Left renal cortex interstitium (tissue), 4 donors: Measurements from ENCODE around the gene ERBB4. TPM values are rescaled to one million over a fixed set of nuclear protein-coding genes. Genes with fewer than 3 reads are reported as not detected.

Source experiments
- DNase-seq, 4 donors: peaks; one replicate each; pipeline ENCODE4 v3.0.0-alpha.2; 2013; ENCODE audit warnings: low read depth in 4 of 4, low spot score in 2 of 4, missing footprints in 1 of 4
- polyA plus RNA-seq, 4 donors: library from polyadenylated mRNA; unstranded; fragments of 120-200 nt; gene quantifications; one replicate each; pipeline ENCODE4 v1.2.1, GENCODE V29; 2013; ENCODE audit not compliant: insufficient read length in 4 of 4

ERBB4 gene
- polyA plus RNA-seq, 4 donors = 34.7 to 59.5 (median 45.5) TPM

DNA sequence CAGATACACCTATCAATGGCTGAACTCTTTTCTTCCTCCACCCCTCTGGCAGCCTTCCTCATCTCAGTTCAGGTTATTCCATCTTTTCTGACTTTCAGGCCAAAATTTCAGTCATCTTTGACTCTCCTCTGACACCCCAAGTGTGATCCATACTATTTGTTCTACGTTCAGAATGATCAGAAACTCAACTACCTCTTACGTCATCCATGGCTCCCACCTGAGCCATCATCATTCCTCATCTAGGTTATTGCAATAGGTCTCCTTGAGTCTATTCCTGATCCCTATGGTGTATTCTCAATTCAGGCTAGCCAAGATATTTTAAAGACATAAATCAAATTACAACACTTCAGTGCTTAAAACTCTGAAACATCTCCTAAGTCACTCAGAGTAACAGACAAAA is 589.7 kb downstream of the ERBB4 start:
- no peak for DNase-seq

DNA sequence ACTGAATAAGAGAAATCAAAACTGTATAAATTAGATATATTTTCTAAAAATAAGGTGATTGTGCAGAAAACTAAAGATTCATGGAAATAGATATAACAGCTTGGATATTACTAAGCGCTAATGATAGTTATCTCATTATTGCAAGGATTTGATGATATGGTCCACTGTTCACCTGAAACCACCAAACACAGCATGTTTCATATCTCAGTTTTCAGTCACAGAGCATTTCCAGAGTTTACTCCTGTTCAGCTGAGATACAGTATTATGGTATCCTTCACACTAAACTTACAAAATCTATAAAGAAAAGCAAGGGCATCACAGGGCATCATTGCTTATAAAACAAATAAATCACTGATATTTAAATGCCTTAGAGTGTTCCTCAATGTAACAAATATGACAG is 591.6 kb downstream of the ERBB4 start:
- no peak for DNase-seq

DNA sequence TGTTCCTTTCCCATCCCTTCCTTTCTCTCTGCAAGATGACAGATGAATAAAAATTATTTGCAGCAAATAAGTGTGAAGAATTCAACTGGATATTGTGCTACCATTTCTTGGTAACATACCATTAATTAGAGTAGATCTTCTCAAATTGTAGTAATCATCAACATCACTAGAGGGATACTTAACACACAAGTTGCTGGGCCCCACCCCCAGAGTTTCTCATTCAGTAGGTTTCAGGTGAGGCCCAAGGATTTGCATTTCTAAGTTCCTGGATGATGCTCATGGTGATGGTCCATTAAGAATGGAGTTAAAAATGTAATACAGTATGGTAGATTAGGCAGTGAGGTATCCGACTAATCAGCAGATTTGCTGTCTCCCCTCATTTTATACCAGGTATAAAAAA is 594.0 kb downstream of the ERBB4 start:
- DNase-seq = no peak

DNA sequence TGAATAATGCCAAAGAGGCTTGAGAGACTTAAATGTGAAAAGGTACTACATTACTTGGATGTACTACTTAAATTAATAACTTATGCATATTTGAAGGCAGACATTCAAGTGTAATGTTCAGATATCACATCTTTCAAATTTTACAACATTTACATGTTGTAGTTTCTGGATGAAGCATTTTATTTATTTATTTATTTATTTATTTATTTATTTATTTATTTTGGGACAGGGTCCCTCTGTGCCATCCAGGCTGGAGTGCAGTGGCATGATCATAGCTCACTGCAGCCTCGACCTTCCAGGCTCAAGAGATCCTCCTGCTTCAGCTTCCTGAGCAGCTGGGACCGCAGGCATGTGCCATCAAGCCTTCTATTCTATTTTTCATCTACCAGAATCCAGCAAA is 596.4 kb downstream of the ERBB4 start:
- no peak for DNase-seq

DNA sequence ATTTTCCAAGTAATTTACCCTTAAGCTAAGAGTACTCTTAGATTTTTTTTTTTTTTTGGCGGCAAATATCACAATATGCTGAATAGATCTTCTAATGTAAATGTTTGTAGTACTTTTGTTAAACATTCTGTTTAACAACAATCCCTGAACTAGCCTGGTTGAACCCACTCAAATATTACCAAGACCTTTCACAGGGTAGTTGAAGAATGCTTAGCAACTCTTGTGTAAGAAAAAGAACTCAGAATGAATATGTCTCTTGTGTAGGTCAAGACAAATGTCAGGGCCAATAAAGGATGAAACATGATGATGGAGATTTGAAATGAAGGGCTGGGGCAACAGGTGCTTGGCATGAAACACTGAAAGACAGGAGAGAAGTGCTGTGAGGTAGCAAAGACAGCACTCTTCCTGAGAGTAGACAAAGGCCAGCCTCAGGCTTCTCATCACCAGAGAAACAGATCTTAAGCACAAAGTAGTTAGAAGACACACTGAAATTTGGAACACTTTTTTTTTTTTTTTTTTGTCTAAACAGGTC is 597.3 kb downstream of the ERBB4 start:
- DNase-seq = no peak

DNA sequence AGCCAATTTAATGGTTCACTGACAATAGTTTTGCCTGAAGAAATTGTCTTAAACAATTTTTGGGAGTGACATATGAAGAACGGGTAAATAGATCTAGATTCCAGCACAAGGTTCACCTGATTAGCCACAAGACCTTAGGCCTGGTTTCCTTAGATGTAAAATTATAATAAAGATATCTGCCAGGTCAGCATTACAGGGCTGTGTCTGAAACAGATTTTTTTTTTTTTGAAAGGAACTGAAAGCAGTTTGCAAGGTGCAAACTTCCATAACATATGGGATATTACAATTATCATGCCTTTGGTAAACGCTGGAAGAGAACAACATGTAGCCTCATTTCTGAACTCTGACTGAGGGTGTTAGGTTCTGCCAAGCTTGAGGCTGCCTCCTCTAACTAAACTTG is 599.4 kb downstream of the ERBB4 start:
- DNase-seq = no peak

DNA sequence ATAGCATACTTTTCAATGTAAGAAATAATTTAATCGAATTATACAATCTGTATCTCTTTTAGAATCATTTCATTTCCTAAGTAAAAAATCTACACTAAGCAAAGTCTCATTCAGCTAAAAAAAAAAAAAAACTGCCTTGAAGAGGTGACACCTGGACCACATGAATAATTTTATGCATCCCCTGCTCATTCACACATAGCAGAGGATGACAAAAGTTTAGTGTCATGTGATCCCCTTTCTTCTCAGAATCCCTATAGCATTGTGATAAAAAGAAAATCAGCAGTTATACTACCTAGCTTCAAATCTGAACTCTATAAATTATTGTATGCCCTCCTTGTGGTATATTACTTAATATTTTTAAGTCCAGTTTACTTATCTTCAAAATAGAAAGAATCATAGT is 603.8 kb downstream of the ERBB4 start:
- no peak for DNase-seq

DNA sequence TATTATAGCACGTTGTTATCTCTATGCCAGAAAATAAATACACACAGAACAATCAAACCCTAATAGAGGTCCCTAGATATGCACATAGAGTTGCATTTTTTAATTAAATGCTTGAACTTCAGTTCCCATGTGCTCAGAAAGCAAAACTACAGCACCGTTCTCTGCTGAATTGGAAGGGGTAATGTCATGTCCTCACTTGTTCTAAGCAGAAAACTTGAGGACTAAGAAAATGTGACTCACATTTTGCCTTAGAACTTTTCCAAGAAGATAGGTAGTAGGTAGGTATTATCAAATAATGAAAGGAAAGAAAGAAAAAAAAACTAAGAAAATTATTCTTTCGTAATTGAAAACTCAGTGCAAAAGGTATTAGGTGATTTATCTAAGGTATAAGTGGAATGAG is 607.3 kb downstream of the ERBB4 start:
- DNase-seq = no peak

DNA sequence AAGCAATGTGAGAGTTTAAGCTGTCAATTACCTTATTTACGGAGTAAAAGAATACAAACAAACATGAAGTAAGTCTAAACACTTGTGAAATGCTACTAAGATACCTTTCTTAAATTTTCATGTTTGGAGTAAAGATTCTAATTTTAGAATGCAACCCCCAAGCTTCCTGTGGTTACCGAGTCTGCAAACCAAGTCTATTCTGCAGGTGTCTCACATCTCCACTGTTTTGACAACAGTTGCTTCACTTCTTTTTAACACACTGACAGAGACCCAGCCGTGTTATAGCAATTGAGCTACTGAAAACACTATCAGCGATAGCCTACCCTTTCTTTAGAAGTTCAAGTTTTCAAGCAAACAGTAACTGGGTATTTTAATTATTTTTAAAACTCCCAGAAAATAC is 608.3 kb downstream of the ERBB4 start:
- DNase-seq = peak in 1 of 4 donors; percentile 1

DNA sequence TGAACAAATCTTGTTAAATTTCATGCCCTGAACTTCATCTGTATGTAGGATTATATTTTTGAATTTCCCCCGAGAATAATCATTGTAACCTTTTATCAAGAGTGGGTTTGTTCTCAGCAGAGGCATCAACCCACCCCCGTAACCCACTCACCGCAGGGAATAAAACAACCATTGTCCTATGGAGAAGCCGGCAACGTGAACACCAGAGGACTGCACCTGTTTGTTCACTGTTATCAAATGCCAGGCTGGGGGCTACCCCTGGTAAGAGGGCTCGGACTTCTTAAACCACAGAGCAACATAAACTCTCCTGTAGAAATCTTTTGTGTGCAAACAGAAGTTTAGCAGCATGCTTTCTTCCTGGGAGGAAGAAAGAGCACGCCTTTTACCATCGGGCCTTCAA is 610.4 kb downstream of the ERBB4 start:
- DNase-seq = no peak

DNA sequence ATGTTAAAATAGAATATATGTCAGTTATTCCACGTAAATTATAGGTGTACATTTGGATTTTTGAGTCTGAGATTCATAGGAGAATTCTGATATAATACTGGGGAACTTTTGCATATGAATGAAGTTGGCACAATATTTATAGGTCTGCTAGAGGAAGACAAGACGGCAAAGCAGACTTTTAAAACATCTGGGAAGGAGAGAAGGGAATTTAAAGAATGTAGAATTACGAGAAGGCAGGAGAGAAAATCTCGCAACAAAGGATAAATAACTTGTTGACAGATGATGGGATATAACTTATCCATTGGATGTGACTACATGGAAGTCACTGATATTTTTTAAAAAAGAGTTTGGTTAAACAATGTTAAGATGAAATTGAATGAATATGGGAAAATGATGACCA is 615.6 kb downstream of the ERBB4 start:
- DNase-seq = no peak

DNA sequence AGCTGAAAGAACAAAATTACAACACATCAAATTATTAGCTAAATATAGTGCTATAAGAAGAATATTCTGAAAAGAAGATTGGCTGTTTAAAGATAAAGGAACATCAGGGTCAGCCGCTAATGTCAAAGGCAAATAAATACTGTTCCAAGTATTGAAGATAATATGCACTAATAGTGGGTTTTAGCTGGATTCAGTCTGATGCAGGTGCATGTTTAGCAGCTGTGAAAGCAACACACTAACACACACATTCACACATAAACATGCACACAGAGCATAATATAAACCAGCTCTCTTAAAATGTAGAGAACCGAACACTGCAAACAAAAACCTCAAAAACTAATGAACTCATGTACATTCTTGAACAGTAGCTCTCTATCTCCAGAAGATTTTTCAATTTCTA is 634.6 kb downstream of the ERBB4 start:
- DNase-seq = no peak

DNA sequence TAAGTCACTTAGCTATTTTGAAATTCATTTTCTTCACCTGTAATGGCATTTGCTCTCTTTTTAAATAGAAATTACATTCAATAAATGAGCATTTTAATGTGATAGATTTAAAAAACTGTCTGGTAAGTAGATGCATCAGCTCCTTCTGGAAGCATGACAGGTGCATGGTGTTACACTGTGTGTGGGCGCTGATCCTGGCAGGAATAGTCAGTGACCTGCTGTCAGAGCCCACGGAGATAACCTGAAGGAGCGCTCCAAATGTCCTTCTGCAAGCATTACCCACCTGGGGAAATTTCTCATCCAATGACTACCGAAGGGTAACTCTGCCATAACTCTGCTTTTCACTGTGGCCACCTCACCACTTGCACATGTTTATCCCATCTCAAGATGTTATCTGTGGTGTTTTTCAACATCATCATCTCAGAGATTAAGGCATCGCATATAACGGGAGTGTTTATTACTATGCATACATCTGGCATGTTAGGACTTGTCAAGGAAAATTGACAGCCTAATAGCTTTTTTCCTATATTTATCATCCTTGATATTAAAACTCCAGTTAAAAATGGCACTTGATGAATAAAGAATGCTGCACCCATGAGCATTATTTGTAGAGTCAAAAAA is 637.3 kb downstream of the ERBB4 start:
- DNase-seq = no peak

DNA sequence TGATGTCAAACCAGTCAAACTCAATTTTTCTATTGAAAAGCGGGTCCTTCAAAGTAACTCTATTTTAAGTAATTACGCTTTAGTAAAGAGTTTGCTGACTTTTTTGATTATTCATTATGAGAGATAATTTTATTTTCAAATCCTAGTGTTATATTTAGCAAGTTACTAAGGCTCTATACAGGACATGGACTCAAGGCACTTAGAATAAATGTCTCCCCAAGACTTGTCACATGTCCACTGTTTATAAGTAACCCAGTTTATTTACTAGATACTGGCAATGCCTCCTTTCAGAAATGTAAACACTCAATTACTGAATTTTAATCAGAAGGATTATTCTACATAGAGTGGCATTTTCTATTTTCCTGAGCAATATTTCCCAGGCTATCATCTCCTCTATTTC is 638.1 kb downstream of the ERBB4 start:
- no peak for DNase-seq

DNA sequence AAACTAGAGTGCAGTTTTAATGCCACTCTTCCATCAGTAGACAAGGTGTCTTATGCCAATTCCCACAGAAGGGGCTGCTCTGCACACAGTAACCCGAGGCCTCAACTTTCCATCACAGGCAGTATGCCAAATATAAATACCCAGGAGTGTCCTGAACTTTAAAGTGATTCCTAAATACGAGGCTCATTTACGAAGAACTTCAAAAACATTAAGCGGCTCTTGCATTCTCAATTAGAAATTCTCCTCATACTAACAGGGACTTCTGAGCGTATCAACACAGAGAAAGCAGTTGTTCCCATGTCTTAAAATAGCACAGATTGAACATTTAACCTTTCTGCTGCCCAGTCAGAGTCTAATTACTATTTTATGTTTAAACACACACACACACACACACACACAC is 638.6 kb downstream of the ERBB4 start:
- DNase-seq = peak in 1 of 4 donors; percentile 4

DNA sequence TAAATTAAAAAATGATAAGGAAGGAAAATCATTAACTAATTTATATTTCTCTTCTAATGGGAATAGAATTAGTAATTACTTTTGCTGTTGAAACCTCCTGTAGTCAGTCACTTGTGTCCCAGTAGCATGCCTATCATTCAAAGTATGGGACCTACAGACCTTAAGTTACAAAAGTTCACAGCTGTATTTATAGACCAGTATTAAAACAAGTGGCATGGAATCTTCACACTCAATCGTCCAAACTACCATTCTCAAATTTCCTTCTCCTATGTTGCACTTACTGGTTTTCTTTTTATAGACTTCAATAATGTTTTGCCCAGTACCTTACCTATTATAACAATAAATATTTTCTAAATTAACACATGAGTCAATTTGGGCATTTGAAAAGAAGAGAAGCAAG is 639.9 kb downstream of the ERBB4 start:
- DNase-seq = no peak

DNA sequence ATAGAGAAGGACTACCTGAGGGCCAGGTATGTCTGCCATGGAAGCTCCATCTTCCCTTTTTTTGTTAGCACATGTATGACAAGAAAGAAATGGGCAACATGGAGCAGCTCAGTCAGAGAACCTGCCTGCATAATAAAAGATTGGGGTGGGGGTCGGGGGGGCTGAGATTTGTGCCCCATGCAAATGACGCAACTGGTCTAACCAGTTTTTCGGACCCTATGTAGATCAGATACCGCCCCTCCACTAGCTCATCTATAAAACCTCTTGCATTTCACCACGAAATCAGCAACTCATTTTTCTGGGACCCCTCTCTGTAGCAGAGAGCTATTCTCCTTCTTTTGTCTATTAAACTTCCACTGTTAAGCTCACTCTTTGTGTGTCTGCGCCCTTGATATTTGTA is 657.2 kb downstream of the ERBB4 start:
- DNase-seq = no peak

DNA sequence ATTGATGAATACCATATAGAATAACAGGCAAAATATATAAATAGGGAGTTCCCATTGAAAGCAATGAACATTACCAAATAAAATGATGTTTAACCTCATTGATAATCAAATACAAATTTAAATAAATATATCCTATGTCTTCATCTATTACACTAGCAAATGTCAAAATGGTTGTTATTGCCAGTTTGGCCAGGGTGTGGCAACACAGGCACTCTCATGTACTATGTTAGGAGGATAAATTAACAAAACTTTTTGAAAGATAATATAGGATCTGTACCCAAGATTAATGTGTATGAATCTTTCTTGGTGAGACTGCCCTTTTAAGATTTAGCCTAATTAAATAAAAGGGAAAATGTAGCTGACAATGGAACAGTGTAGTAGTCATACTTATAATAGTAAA is 659.3 kb downstream of the ERBB4 start:
- DNase-seq = no peak

DNA sequence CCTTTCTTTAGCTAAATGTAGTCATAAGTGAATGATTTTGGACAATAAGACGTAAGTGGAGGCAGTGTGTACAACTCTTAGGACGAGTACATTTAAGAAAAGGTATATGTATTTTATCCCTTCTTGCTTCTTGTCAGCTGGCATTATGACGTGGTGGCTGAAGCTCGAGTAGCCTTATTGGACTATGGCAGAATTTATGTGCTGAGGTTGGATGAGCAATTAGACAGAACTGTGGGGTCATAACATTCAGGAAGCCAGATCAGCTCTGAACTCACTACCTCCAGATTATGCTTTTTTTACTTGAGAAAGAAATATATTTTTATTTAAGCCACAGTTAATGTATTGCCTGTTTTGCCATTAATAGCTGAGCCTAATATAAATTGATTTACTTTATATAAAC is 661.5 kb downstream of the ERBB4 start:
- no peak for DNase-seq

DNA sequence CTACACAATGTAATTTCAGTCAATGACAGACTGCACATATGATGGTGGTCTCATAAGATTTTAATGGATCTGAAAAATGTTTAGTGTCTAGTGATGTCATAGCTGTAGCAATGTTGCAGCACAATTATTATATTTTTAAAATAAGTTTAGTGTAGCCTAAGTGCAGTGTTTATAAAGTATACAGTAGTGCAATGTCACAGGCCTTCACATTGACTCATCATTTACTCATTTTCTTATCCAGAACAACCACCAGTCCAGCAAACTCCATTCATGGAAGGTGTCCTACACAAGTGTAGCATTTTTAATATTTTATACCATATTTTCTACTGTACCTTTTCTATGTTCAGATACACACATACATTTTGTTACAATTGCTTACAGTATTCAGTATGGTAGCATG is 663.1 kb downstream of the ERBB4 start:
- DNase-seq = no peak

DNA sequence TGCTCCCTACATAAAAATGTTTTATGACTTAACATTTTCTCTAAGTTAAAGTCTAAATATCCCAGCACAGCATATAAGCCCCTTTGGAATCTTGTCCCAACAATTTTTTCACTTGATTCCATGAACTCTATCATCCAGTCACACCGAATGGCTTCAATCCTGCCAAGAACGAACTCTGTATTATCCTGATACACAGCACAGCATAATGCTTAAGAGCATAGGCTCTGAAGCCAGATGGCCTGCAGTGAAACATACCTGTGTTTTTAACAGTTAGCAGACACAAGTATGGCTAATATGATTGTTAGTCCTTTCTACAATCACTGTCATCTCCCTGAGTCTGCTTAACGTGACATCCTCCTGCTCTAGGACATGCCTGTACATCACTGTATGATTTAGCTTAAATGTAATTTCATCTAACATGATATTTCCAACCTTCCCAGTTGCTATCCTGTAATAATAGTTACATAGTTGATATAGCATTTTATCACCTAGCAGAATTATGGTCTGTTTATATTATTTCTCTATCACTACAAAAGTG is 669.5 kb downstream of the ERBB4 start:
- DNase-seq = no peak

DNA sequence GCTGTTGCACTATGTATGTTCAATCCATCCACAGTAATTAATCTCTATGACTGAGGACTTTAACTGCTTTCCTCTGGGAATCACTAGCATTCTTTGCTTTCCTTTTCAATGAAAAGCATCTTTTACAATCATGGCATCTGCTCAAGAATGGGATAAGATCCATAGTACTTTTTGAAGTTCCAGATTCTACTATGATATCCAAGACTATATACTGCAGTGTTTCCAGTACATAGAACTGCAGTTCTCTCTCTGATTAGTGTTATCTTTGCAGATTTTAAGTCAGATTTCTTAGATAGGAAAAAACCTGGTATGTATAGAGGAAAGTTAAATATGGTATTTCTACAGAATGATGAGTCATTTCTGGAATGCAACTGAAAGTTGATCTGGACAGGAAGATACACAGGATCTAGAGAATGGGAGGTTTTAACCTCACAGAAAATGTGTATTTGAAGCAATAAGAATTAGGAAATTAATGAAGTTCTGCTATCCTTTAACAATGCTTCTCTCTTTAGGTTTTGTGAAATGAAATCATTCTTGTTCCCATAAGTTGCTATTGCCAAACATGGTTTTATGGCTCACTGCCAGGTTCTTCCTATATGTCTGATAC is 670.7 kb downstream of the ERBB4 start:
- peak in 1 of 4 donors; percentile 10 for DNase-seq
